Ovary (tissue), 9 donors: ENCODE data around the gene CLK4. TPM values are rescaled to one million over a fixed set of nuclear protein-coding genes. Genes with fewer than 3 reads are reported as not detected.

ENCODE experiments used
- DNase-seq, 5 donors: peaks; one replicate each; pipeline ENCODE4 v3.0.0-alpha.2; 2019 to 2020
- H3K27ac ChIP-seq, 2 donors: fragments of 200-600 bp; one replicate each; pipeline versions ENCODE4 v1.5.1 to v1.8.0; 2019 to 2022
- H3K27me3 ChIP-seq: fragments of 200-600 bp; one replicate; pipeline ENCODE4 v1.8.0; 2022
- H3K36me3 ChIP-seq: fragments of 200-600 bp; sonication (generic); one replicate; pipeline ENCODE4 v1.5.1; 2019
- H3K4me1 ChIP-seq: one replicate; pipeline ENCODE4 v1.8.1; 2013; ENCODE audit warnings: mild to moderate bottlenecking, moderate library complexity; ENCODE audit not compliant: insufficient read depth
- H3K4me3 ChIP-seq: fragments of 200-600 bp; sonication (generic); one replicate; pipeline ENCODE4 v1.5.1; 2017
- H3K9me3 ChIP-seq, 2 donors: fragments of 200-600 bp in 1 of 2; sonication (generic) in 1 of 2; one replicate each; pipeline versions ENCODE4 v1.5.1 to v1.8.1; 2013 to 2019; ENCODE audit warnings: mild to moderate bottlenecking in 1 of 2, moderate library complexity in 1 of 2
- EP300 ChIP-seq: sonication (generic); formaldehyde crosslinking; IDR thresholded peaks from one replicate; pipeline ENCODE4 v1.6.1; 2017; ENCODE audit warnings: antibody characterized with exemption
- POLR2A ChIP-seq: fragments of 450-650 bp; IDR thresholded peaks from one replicate; pipeline ENCODE4 v1.6.1; 2017; ENCODE audit warnings: antibody characterized with exemption, mild to moderate bottlenecking, moderate library complexity
- WGBS, 3 donors: extraction: QIAGEN DNeasy Blood & Tissue Kit in 1 of 3; methylation state at CpG; one replicate each; pipeline versions ENCODE4 v1.1.5 to v1.1.7; 2013 to 2017; 5-methylcytosine and 5-hydroxymethylcytosine counted together
- intact Hi-C, 4 donors: fragments of 100-400 bp; cut with DNase I; formaldehyde crosslinking; loops; one replicate each; pipeline versions ENCODE4 v1.11.0 to v1.15.1; 2022 to 2023
- polyA plus RNA-seq, 2 donors: library from polyadenylated mRNA; stranded (reverse); fragments of 200-250 nt in 1 of 2; fragments of 350-450 nt in 1 of 2; fragmentation: Illumina TruSeq in 1 of 2; extraction: RNeasy Lipid Tissue Mini Kit (QIAGEN cat#74804) in 1 of 2; gene quantifications; one replicate each; pipeline ENCODE4 v1.2.3, GENCODE V29; 2013 to 2014
- total RNA-seq, 7 donors: library from RNA; depleted of rRNA in 2 of 7; stranded (reverse); fragments of >200 nt in 2 of 7; fragmentation: NEBNext Ultra II Directional in 3 of 7; extraction: Animal tissue kit (Norgen Biotek cat#: 25700) in 3 of 7; gene quantifications; one replicate each; pipeline versions ENCODE4 v1.1.0 to v1.2.4, GENCODE V29; 2016 to 2023
- TF ChIP-seq, protein P1 (sequence below), 3 donors: fragments of 450-650 bp in 2 of 3; fragments of 200-600 bp in 1 of 3; IDR thresholded peaks; one replicate each; pipeline versions ENCODE4 v1.5.1 to v1.8.0; 2016 to 2022; ENCODE audit warnings: antibody characterized with exemption in 3 of 3, mild to moderate bottlenecking in 1 of 3
- donor health status: DM: no; HTN: no; CAD: no; lungs with moderate emphysema.
- donor health status: DM: no; HTN: no; CAD: no.
- donor health status: Bipolar disorder and iron deficiency.
- donor health status: DM: yes; HTN: yes; CAD: no.
- donor health status: DM: no; HTN: no; CAD: no.
- donor health status: DM: yes; HTN: yes; CAD: no.

The CLK4 gene
- total and polyA plus RNA-seq, 9 donors = 21.2 to 40.1 (median 25.5) TPM

- Histone ChIP-seq H3K36me3 (no peaks in the 10 kb centered on the region), H3K27ac (no peak overlapping the region), H3K9me3 (no peaks in the 10 kb centered on the region), H3K4me3 (no peak overlapping the region), H3K27me3 (no peaks in the 10 kb centered on the region), H3K4me1 (no peaks in the 10 kb centered on the region)
- intact Hi-C loops = loop anchor here in 1 of 4 donors (10.0 kb wide), 1 partner anchor 72 kb away; no protein-coding TSS in a partner anchor
- WGBS, 3 donors = 77 to 84% (median 78%) methylated on average over 8 of the region's 8 CpGs
- TF ChIP-seq POLR2A = no peak
- TF ChIP-seq, protein P1, sequence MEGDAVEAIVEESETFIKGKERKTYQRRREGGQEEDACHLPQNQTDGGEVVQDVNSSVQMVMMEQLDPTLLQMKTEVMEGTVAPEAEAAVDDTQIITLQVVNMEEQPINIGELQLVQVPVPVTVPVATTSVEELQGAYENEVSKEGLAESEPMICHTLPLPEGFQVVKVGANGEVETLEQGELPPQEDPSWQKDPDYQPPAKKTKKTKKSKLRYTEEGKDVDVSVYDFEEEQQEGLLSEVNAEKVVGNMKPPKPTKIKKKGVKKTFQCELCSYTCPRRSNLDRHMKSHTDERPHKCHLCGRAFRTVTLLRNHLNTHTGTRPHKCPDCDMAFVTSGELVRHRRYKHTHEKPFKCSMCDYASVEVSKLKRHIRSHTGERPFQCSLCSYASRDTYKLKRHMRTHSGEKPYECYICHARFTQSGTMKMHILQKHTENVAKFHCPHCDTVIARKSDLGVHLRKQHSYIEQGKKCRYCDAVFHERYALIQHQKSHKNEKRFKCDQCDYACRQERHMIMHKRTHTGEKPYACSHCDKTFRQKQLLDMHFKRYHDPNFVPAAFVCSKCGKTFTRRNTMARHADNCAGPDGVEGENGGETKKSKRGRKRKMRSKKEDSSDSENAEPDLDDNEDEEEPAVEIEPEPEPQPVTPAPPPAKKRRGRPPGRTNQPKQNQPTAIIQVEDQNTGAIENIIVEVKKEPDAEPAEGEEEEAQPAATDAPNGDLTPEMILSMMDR (IDR thresholded peaks at IDR 0.05) = no peak
- no peak for TF ChIP-seq EP300
- no peak for DNase-seq
These were observed 43.6 kb downstream of the CLK4 start for GRCh38 chr5:178583279-178583678.

GRCh38 chr5:178582291-178582690, 44.6 kb downstream of the CLK4 start:
- Histone ChIP-seq H3K27me3 (no peaks in the 10 kb centered on the region), H3K4me1 (no peaks in the 10 kb centered on the region), H3K9me3 (no peaks in the 10 kb centered on the region), H3K4me3 (no peak overlapping the region), H3K36me3 (no peaks in the 10 kb centered on the region), H3K27ac (no peak overlapping the region)
- DNase-seq = no peak
- no peak for TF ChIP-seq EP300
- TF ChIP-seq POLR2A = no peak
- TF ChIP-seq, protein P1 (IDR thresholded peaks at IDR 0.05) = no peak
- 80 to 87% (median 82%) methylated on average over 13 of the region's 13 CpGs for WGBS, 3 donors
- intact Hi-C loops = loop anchor here in 1 of 4 donors (10.0 kb wide), 1 partner anchor 73 kb away; no protein-coding TSS in a partner anchor

DNA sequence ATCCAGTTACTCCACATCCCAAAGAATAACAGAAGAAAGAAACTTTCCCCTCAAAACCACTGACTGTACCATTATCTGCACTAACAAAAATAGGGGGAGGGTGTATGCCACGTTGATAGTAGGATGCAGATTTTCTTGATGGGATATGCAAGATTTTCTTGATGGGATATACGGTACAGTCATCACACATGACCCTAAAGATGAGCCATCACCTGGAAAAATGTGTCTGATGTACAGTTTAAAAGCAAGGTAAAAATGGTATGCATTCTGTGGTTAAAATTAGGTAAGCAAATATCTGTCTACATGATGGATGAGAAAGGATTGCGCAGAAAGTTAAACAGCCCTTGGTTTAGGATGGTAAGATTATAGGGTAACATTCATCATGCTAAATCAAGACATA, 45.2 kb downstream of the CLK4 start:
- TF ChIP-seq EP300 (no peak), POLR2A (no peak)
- TF ChIP-seq, protein P1 (IDR thresholded peaks at IDR 0.05) = no peak
- H3K36me3 ChIP-seq = no peaks in the 10 kb centered on the region
- 55 to 67% (median 66%) methylated on average over 3 of the region's 3 CpGs for WGBS, 3 donors
- no peaks in the 10 kb centered on the region for H3K27me3 ChIP-seq
- H3K4me1 ChIP-seq = no peaks in the 10 kb centered on the region
- no peak overlapping the region for H3K27ac ChIP-seq
- no peaks in the 10 kb centered on the region for H3K9me3 ChIP-seq
- intact Hi-C loops = loop anchor here in 1 of 4 donors (10.0 kb wide), 1 partner anchor 73 kb away; no protein-coding TSS in a partner anchor
- no peak for DNase-seq
- H3K4me3 ChIP-seq = no peak overlapping the region

- no peaks in the 10 kb centered on the region for H3K4me1 ChIP-seq
- no peak overlapping the region for H3K27ac ChIP-seq
- no peak for TF ChIP-seq EP300
- TF ChIP-seq, protein P1 (IDR thresholded peaks at IDR 0.05) = no peak
- no peak for TF ChIP-seq POLR2A
- WGBS, 3 donors = 81 to 88% (median 85%) methylated on average over 15 of the region's 15 CpGs
- intact Hi-C loops = loop anchor here in 1 of 4 donors (10.0 kb wide), 1 partner anchor 74 kb away; no protein-coding TSS in a partner anchor
- H3K9me3 ChIP-seq = no peaks in the 10 kb centered on the region
- H3K36me3 ChIP-seq = no peaks in the 10 kb centered on the region
- H3K27me3 ChIP-seq = no peaks in the 10 kb centered on the region
- H3K4me3 ChIP-seq = no peak overlapping the region
- no peak for DNase-seq
These were observed 46.4 kb downstream of the CLK4 start for GRCh38 chr5:178580271-178580955.
